B cell (primary cell): Measurements from ENCODE around the gene NUMB. TPM values are rescaled to one million over a fixed set of nuclear protein-coding genes. Genes with fewer than 3 reads are reported as not detected.

Source experiments
- ATAC-seq: fragments of 200-7000 bp; cut with Tn5 transposase; one replicate; pipeline ENCODE4 v1.10.0; 2021; ENCODE audit warnings: low read depth, mild to moderate bottlenecking, moderate number of reproducible peaks, moderate library complexity
- CTCF ChIA-PET: fragments of 350-600 bp; sonication (Branson Sonifier 250); formaldehyde crosslinking; loops from one replicate; lab custom pipeline; 2021; ENCODE audit warnings: antibody characterized with exemption, inconsistent platforms; lab: Charles Lee
- POLR2A ChIA-PET: fragments of 350-600 bp; sonication (Branson Sonifier 250); formaldehyde crosslinking; loops from one replicate; lab custom pipeline; 2021; ENCODE audit warnings: antibody characterized with exemption; lab: Charles Lee
- DNase-seq: peaks from one replicate; pipeline ENCODE4 v3.0.0; 2013
- H2AFZ ChIP-seq: 2 replicates; pipeline ENCODE4 v1.6.1; 2012; ENCODE audit warnings: mild to moderate bottlenecking, low read depth, low read length; ENCODE audit not compliant: insufficient read depth, poor library complexity, severe bottlenecking
- H3K27ac ChIP-seq, 2 donors: 1 replicate in 1 of 2; 2 replicates in 1 of 2; pipeline ENCODE4 v1.5.1; 2012 to 2013; ENCODE audit warnings: low read length in 2 of 2, mild to moderate bottlenecking in 2 of 2, moderate library complexity in 1 of 2
- H3K27me3 ChIP-seq, 4 experiments: fragments of 200-600 bp in 1 of 4; sonication (generic) in 1 of 4; replicated peaks in 1 of 4; 1 replicate in 2 of 4; 2 replicates in 2 of 4; pipeline versions ENCODE4 v1.6.1 to v1.7.0; 2013 to 2016; ENCODE audit warnings: low read length in 3 of 4, mild to moderate bottlenecking in 2 of 4, mixed read lengths in 1 of 4, moderate library complexity in 1 of 4; ENCODE audit not compliant: insufficient read depth in 4 of 4, control insufficient read depth in 3 of 4; ENCODE audit errors: control extremely low read depth in 1 of 4
- H3K36me3 ChIP-seq, 2 experiments: replicated peaks in 1 of 2; 1 replicate in 1 of 2; 2 replicates in 1 of 2; pipeline versions ENCODE4 v1.6.1 to v1.7.1; 2013; ENCODE audit warnings: low read length in 1 of 2; ENCODE audit not compliant: insufficient read depth in 2 of 2, control insufficient read depth in 1 of 2; ENCODE audit errors: control extremely low read depth in 1 of 2, extremely low read depth in 1 of 2
- H3K4me1 ChIP-seq, 2 donors: fragments of 200-600 bp in 1 of 2; sonication (generic) in 1 of 2; 1 replicate in 1 of 2; 2 replicates in 1 of 2; pipeline versions ENCODE4 v1.5.1 to v1.6.1; 2013 to 2017; ENCODE audit warnings: low read length in 2 of 2; ENCODE audit not compliant: control insufficient read depth in 2 of 2, insufficient read depth in 2 of 2
- H3K4me2 ChIP-seq: replicated peaks from 2 replicates; pipeline ENCODE3; 2012; ENCODE audit warnings: mild to moderate bottlenecking, low read depth, low read length; ENCODE audit not compliant: poor library complexity, severe bottlenecking
- H3K4me3 ChIP-seq, 5 experiments: fragments of 200-600 bp in 1 of 5; sonication (generic) in 1 of 5; 1 replicate in 3 of 5; 2 replicates in 2 of 5; pipeline versions ENCODE4 v1.5.1 to v1.7.0; 2011 to 2016; ENCODE audit warnings: low read length in 4 of 5, mild to moderate bottlenecking in 4 of 5, low read depth in 2 of 5, control low read depth in 1 of 5, moderate library complexity in 1 of 5; ENCODE audit not compliant: insufficient read depth in 1 of 5; ENCODE audit errors: control extremely low read depth in 1 of 5, extremely low read depth in 1 of 5
- H3K79me2 ChIP-seq: fragments of 200-600 bp; sonication (generic); one replicate; pipeline ENCODE4 v1.6.0; 2016; ENCODE audit warnings: low read length; ENCODE audit not compliant: control insufficient read depth, insufficient read depth
- H3K9ac ChIP-seq: fragments of 200-600 bp; sonication (generic); 2 replicates; pipeline ENCODE4 v1.6.1; 2017; ENCODE audit warnings: mild to moderate bottlenecking, low read length, moderate library complexity
- H3K9me3 ChIP-seq, 3 donors: one replicate each; pipeline versions ENCODE4 v1.6.1 to v1.7.1; 2013; ENCODE audit warnings: low read length in 2 of 3; ENCODE audit not compliant: control insufficient read depth in 2 of 3, insufficient read depth in 1 of 3; ENCODE audit errors: control extremely low read depth in 1 of 3
- H4K20me1 ChIP-seq: 2 replicates; pipeline ENCODE4 v1.6.0; 2012; ENCODE audit warnings: mild to moderate bottlenecking, low read length; ENCODE audit not compliant: insufficient read depth, control insufficient read depth, poor library complexity, severe bottlenecking
- H3K27ac Mint-ChIP-seq: one replicate; pipeline ENCODE4 v1.8.0; 2021; ENCODE audit warnings: mixed read lengths
- H3K27me3 Mint-ChIP-seq: one replicate; pipeline ENCODE4 v1.8.0; 2021; ENCODE audit warnings: mixed read lengths
- H3K4me1 Mint-ChIP-seq: one replicate; pipeline ENCODE4 v1.8.0; 2021; ENCODE audit warnings: mixed read lengths
- H3K4me3 Mint-ChIP-seq: one replicate; pipeline ENCODE4 v1.8.0; 2021; ENCODE audit warnings: mixed read lengths
- H3K9me3 Mint-ChIP-seq: one replicate; pipeline ENCODE4 v1.8.0; 2022; ENCODE audit warnings: mixed read lengths; ENCODE audit not compliant: insufficient read depth
- CTCF ChIP-seq: fragments of 200-600 bp; IDR thresholded peaks from one replicate; pipeline ENCODE4 v1.8.0; 2022; ENCODE audit warnings: antibody characterized with exemption, mild to moderate bottlenecking
- EZH2 ChIP-seq: IDR thresholded peaks from 2 replicates; pipeline ENCODE4 v1.6.1; 2012; ENCODE audit warnings: borderline replicate concordance, low read depth, mild to moderate bottlenecking, moderate library complexity, low read length; ENCODE audit not compliant: insufficient read depth, poor library complexity, severe bottlenecking
- WGBS: methylation state at CpG from one replicate; pipeline ENCODE4 v1.1.5; 2013; ENCODE audit warnings: missing lambda C conversion rate; ENCODE audit not compliant: insufficient coverage; 5-methylcytosine and 5-hydroxymethylcytosine counted together
- intact Hi-C: fragments of 100-400 bp; cut with micrococcal nuclease; formaldehyde crosslinking; loops from one replicate; pipeline ENCODE4 v1.10.0; 2022
- polyA plus RNA-seq: library from polyadenylated mRNA; depleted of rRNA; stranded (reverse); fragments of >200 nt; gene quantifications from 2 replicates; pipeline ENCODE4 v1.2.3, GENCODE V29; 2012
- total RNA-seq, 2 donors: library from RNA; stranded (reverse); fragments of 120-200 nt in 1 of 2; gene quantifications; 1 replicate in 1 of 2; 2 replicates in 1 of 2; pipeline versions ENCODE4 v1.2.3 to v1.2.4, GENCODE V29; 2013 to 2022

NUMB gene
- total and polyA plus RNA-seq, 2 donors (not counting 1 experiment from before 2014, with no cell fraction given) = 63.4 to 102 TPM

GRCh38 chr14:73233564-73233963, 224.8 kb downstream of the NUMB start:
- H3K4me1 Mint-ChIP-seq = peaks cover 21% of the 10 kb centered on the region
- no peak overlapping the region for H3K4me3 Mint-ChIP-seq
- TF ChIP-seq CTCF = no peak
- TF ChIP-seq EZH2 = no peak
- H3K27ac ChIP-seq = no peak overlapping the region
- H3K4me2 ChIP-seq = no peak overlapping the region
- DNase-seq = no peak
- H3K27me3 ChIP-seq = peaks cover 0 to 58% (median 17%) of the 10 kb centered on the region in 4 experiments
- H3K4me3 ChIP-seq = no peak overlapping the region
- peaks cover 21 to 24% of the 10 kb centered on the region in 2 donors for H3K4me1 ChIP-seq
- H3K79me2 ChIP-seq = no peaks in the 10 kb centered on the region
- 87% methylated on average over 9 of the region's 10 CpGs for WGBS
- no peak overlapping the region for H3K9ac ChIP-seq
- POLR2A ChIA-PET = no interaction called here
- peaks cover 37% of the 10 kb centered on the region for H3K27me3 Mint-ChIP-seq
- no peak overlapping the region for H3K27ac Mint-ChIP-seq
- peaks cover 0 to 5% of the 10 kb centered on the region in 2 experiments for H3K36me3 ChIP-seq
- H3K9me3 ChIP-seq = no peaks in the 10 kb centered on the region
- H2AFZ ChIP-seq = no peak overlapping the region
- intact Hi-C loops = loop anchor here (2.0 kb wide), 1 partner anchor 239 kb away; no protein-coding TSS in a partner anchor
- ATAC-seq = no peak
- CTCF ChIA-PET = no interaction called here
- peaks cover 2% of the 10 kb centered on the region for H4K20me1 ChIP-seq
- no peaks in the 10 kb centered on the region for H3K9me3 Mint-ChIP-seq

- Histone ChIP-seq H3K9ac (no peak overlapping the region), H4K20me1 (no peaks in the 10 kb centered on the region), H3K9me3 (no peaks in the 10 kb centered on the region), H3K4me1 (peaks cover 15 to 18% of the 10 kb centered on the region in 2 donors), H3K27ac (no peak overlapping the region), H3K27me3 (peaks cover 0 to 52% (median 14%) of the 10 kb centered on the region in 4 experiments), H3K36me3 (peaks cover 0 to 5% of the 10 kb centered on the region in 2 experiments), H3K4me2 (no peak overlapping the region), H3K4me3 (no peak overlapping the region), H3K79me2 (no peaks in the 10 kb centered on the region), H2AFZ (no peak overlapping the region)
- peaks cover 33% of the 10 kb centered on the region for H3K27me3 Mint-ChIP-seq
- H3K4me3 Mint-ChIP-seq = no peak overlapping the region
- POLR2A ChIA-PET = no interaction called here
- ATAC-seq = no peak
- CTCF ChIA-PET = interaction anchor here (2.2 kb wide), 1 partner anchor 239 kb away, joined by 12 read pairs; no protein-coding TSS in a partner anchor
- H3K4me1 Mint-ChIP-seq = peaks cover 17% of the 10 kb centered on the region
- H3K27ac Mint-ChIP-seq = no peak overlapping the region
- no peak for TF ChIP-seq EZH2
- no peak for TF ChIP-seq CTCF
- H3K9me3 Mint-ChIP-seq = no peaks in the 10 kb centered on the region
- intact Hi-C loops = loop anchor here (2.0 kb wide), 1 partner anchor 240 kb away; no protein-coding TSS in a partner anchor
- 72% methylated on average over 5 of the region's 8 CpGs for WGBS
- peak; percentile 6 for DNase-seq
Observed at GRCh38 chr14:73232984-73233383, 225.4 kb downstream of the NUMB start.
